Stimulated activated CD4-positive, alpha-beta T cell treated with anti-CD3 and anti-CD28 coated beads, Interleukin-15, amount 100 ng/mL, for 48 hours (primary cell): ENCODE results near the gene CPLX1.

ENCODE experiments used
- DNase-seq, 2 donors: peaks; one replicate each; pipeline ENCODE4 v3.0.0-alpha.2; 2020; ENCODE audit warnings: low read depth in 2 of 2

Gene CPLX1

GRCh38 chr4:855880-856224 lies 29.9 kb upstream of the CPLX1 start:
- no peak for DNase-seq

DNA sequence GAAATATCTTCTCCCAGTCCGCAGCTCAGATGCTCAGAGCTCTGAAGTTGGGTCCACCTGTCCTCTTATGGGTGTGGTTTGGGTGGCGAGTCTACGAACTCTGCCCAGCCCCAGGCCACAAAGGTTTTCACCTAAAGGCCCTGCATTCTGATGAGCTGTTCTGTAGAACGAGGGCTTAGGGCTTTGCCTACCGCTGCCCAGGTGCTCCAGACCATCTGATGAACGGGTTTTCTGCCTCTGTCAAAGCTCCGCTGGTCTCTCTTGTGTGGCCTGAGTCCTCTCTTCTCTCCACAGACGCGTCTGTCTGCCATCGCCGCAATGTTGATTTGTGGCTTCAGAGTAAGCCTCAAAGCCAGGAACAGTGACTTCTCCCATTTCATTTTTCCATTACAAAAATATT lies 28.4 kb upstream of the CPLX1 start:
- no peak for DNase-seq

DNA sequence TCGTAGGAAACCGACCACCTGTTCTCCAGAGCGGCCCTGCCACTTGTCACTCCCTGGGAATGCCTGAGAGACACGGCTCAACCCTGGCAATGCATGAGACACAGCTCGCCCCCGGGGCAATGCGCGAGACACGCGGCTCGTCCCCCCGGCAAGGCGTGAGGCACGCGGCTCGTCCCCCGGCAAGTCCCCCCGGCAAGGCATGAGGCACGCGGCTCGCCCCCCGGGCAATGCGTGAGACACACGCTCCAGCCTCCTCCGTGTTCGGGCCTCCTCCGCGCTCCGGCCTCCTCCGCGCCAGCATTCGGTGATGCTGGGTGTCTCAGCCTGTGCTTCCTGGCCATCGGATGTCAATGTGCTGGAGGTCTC lies 27.5 kb upstream of the CPLX1 start:
- DNase-seq, result no peak

DNA sequence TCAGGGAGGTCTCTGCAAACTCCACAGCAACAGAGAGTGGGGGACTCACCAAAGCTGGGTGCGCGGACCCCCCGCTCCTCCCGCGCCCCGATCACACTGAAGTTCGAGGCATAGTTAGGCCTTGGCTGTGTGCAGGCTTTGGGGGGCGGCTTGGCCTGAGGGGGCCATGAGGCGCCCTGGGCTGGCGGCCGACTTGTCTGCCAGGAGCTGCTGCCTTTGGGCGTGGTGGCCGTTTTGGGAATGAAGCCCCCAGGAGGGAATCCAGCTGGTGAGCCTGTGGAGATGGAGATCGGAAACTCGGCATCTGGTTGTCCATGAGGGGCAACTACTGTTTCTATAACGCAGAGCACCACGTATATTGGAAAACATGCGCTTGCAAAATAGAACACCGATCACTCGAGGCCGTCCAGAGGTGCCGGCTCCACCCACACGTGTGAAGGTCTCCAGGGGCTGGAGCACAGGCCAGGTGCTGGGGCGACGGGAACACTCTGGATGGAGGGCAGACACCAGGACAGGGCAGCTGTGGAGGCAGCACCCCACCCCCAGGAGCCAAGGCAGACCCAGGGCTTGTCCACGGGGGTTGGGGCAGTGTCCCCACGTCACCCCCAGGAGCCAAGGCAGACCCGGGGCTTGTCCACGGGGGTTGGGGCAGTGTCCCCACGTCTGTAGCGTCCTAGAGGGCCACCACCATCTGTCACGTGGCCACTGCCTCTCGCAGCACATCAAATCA lies 25.9 kb upstream of the CPLX1 start:
- DNase-seq, result no peak

DNA sequence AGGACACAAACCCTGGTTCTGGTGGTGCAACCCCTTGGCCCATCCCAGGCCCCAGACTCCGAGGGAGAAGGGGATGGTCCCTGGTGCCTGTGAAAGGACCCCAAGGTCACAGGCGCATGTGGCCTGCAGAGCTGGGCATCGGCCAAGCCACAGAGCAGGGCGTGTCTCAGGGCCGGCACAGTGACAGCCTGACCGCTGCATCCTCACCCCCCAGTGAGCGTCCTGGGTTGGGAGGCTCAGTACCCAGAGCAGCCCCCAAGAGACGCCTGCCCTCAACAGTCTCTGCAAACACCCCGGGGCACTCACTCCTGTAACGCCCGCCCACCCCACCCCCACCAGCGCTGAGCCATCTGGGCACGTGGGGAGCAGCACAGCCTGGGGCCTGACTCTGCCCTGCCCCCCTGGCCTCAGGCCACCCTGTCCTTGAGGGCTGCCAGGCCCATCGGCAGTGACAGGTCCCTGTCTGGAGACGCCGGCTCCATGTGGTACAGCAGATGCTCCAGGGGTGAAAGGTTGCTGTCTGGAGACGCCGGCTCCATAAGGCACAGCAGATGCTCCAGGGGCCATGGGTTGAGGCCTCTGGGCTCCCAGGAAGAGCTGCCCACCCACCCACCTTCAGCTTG lies 24.5 kb upstream of the CPLX1 start:
- DNase-seq, result no peak

GRCh38 chr4:849478-850175 lies 23.7 kb upstream of the CPLX1 start:
- DNase-seq, result no peak

DNA sequence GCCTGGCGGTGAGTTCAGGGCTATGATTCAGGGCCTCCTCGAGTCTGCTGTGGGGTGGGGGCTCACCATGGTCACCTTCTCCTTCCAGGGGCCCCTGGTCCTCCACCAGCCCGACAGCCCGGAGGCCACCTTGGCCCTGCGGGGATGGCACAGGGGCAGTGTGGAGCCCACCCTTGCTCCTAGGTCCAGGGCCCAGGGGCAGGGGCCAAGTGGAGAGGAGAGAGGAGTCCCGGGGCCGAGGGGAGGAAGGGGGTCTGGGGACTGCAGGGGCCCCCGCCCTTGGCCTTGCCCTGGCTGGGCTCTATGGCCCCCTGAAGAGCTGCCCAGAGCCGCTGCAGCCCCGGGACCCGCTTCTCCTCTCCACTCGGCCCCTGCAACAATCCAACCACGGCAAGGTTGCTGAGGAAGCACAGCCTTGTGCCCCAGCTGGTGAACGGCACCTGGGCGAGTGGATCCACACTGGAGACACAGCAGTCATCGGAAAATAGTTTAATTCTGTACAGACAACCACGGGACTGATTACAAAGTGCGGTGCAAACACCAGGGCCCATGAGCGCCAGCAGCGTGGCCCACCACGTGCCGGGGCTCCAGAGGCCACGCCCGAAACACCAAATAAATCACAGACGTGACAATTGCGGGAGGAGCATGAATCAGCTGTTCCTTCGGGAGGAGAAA lies 23.0 kb upstream of the CPLX1 start:
- DNase-seq, result no peak

DNA sequence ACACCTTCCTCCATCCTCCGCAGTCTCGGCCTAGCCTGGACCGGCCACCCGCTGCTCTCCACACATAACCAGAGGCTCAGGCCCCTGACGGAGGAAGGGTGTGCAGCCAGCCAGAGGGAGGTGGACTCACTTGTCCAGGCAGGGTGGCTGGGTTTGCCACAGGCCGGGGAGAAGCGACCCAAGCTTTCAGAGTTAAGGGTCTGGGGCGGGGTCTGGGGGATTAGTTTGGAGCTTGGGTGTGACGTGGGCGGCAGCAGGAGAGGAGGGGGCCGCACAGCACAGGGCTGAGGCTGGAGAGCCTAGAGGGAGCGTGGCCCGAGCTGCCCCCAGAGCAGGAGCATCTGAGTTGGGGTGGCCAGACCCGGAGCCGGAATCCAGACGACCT lies 22.4 kb upstream of the CPLX1 start:
- DNase-seq, result no peak

- DNase-seq, result no peak
Observed at GRCh38 chr4:845836-846251, 19.9 kb upstream of the CPLX1 start.

DNA sequence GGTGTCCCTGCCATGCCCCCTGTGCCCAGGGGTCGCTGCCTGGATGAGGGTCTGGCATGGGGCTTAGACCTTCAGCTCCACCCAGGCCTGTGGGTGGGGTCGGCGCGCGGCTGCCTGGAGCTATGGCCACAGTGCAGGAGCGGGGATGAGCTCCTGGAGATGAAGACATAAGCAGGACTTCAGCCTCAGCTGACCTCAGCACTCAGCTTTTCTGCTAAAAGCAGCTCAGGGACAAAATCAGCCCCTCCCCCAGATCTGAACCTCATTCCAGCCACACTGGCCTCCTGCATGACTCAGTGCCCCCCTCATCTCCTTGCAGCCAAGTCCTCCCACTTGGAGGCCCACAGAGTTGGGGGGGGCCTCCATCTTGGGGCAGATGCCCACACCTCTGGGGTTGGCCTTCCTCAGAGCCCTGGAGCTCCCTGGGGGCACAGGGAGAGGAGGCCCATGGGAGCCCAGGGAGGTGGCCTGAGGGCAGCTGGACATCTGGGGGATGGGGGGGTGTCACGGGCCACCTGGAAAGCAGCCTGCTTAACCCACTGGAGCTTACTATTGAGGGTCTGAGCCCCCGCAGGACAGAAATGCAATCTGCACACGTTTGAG lies 19.4 kb upstream of the CPLX1 start:
- DNase-seq, result no peak

DNA sequence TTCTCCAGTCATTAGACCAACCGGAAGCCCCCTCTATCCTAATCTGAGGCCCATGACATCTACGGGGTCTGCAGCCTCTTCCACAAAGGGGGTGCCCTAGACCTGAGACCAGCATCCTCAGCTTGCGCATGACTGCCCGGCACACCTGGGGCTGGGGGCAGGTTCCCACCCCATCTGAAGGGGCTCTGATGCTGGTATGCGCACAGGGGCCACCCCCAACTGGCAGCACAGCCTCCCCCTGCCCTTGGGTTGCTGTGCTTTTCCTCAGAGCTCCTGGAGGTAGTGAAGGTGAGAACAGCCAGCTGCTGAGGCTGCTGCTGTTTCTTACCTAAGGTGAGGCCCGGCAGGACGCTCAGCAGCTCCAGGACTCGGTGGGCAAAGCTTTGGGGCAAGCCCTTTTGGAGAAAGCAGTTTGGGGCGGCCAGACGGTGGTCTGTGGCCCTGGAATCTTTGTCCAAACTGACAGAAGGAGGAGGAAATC lies 18.9 kb upstream of the CPLX1 start:
- no peak for DNase-seq

GRCh38 chr4:839675-840443 lies 13.9 kb upstream of the CPLX1 start:
- no peak for DNase-seq

- no peak for DNase-seq
Observed at GRCh38 chr4:837772-838171, 11.8 kb upstream of the CPLX1 start.

DNA sequence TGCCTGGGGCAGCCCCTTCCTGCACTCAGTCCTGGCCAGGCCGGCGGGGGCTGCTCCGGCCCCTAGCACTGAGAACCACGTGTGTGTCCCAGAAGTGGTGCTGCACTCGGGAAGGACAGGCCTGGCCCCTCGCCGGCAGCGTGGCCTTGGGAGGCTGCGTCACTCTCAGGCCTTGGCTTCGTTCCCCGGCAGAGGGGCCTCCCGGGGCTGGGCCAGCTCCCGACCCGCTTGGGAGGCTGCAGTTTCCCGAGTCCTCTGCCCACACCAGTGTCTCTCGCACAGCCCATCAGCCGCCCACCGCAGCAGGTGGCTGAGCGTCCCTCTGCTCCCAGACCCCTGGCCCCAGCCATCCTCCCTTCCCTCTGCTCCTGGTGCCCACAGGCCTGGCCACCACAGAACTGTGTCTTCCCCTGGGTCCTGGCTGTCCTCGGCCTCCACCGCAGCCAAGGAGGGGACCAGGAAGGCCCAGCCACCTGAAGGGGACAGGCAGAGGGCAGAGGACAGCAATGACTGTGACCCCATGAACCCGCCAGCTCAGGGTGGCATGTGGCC lies 10.9 kb upstream of the CPLX1 start:
- DNase-seq, result no peak

DNA sequence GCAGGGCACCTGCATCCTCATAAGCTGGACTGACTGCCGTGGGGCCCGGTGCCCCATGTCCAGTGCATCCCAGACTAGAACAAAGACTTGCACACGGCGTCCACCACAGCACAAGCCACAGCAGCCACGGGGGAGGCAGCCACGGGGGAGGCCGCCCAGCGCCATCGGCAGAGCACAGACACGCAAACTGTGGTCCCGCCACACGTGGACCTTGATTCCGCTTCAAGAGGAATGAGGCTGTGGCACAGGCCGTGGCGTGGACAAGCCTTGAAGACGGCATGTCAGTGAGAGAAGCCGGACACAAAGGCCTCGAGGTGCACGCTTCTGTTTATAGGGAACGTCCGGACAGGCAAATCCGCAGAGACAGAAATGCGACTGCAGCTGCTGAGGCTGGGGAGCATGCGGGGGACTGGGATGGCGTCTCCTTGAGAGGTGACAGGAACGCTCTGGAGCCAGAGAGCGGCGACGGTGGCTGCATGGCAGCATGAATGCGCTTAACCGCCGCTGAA lies 10.1 kb upstream of the CPLX1 start:
- DNase-seq, result no peak

DNA sequence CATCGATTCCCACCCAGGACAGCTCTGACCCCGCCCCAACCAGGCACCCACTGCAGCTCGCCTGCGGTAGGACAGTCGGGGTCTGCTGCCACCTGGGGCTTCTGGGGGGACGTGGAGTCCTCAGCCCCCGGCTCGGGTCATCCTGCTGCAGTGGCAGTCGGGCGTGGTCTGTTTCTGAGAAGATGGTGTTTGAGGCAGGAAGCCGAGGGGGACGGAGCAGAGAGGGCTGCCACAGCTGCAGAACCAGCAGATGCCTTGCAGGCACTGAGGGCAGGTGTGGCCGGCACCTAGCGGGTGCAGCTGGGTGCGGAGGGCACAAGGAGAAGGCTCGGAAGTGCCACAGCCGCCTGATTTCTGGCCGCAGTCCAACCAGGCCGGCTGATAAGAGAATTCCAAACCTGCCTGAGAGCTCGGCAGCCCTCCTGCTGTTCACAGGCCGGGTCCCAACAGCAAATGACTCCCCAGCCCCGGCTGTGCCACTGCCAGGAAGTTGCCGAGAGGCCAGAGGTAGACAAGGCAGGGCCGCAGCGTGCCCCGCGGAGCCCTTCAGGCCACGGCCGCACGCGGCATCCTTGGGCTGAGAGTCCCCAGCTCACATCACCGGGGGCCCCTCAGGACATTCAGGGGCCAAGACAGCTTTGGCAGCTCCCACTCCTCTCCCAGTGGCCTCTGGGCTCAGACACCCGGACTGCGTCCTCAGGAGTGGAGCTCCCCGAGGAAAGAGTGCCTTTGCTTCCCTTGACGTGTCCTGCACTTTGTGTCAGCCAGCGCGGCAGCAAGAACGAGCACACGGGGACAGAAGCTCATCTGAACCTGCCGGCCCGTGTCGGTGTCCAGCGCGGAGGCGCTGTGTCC lies 9.4 kb upstream of the CPLX1 start:
- DNase-seq, result no peak

- DNase-seq, result no peak
Observed at GRCh38 chr4:834368-835147, 8.6 kb upstream of the CPLX1 start.

GRCh38 chr4:833731-834367 lies 7.9 kb upstream of the CPLX1 start:
- DNase-seq, result no peak

GRCh38 chr4:833156-833555 lies 7.2 kb upstream of the CPLX1 start:
- DNase-seq, result no peak
